Psoas muscle (tissue), 8 donors: ENCODE data around the gene UTP18. TPM values are rescaled to one million over a fixed set of nuclear protein-coding genes. Genes with fewer than 3 reads are reported as not detected.
"Not testable (repeated sequence)": the region's sequence is repeated elsewhere in the genome, so short reads cannot be mapped to it uniquely, and the experiment has no call there.

Experiments
- ATAC-seq, 4 donors: fragments of 200-7000 bp; cut with Tn5 transposase; one replicate each; pipeline ENCODE4 v1.9.1; 2020; ENCODE audit warnings: moderate library complexity in 3 of 4, mild to moderate bottlenecking in 2 of 4
- DNase-seq, 2 donors: peaks; one replicate each; pipeline ENCODE4 v3.0.0-alpha.2; 2020
- H3K27ac ChIP-seq: fragments of 200-600 bp; one replicate; pipeline ENCODE4 v1.8.0; 2022
- H3K27me3 ChIP-seq, 3 donors: fragments of 200-600 bp in 1 of 3; one replicate each; pipeline versions ENCODE4 v1.6.1 to v1.8.0; 2013 to 2022; ENCODE audit warnings: low read length in 2 of 3, mild to moderate bottlenecking in 2 of 3, moderate library complexity in 1 of 3; ENCODE audit not compliant: insufficient read depth in 3 of 3
- H3K36me3 ChIP-seq, 2 donors: fragments of 200-600 bp in 1 of 2; one replicate each; pipeline versions ENCODE4 v1.6.1 to v1.8.0; 2013 to 2022; ENCODE audit warnings: low read depth in 1 of 2, mild to moderate bottlenecking in 1 of 2, moderate library complexity in 1 of 2; ENCODE audit not compliant: insufficient read depth in 1 of 2
- H3K4me1 ChIP-seq: fragments of 200-600 bp; one replicate; pipeline ENCODE4 v1.8.0; 2022
- H3K4me3 ChIP-seq: fragments of 200-600 bp; one replicate; pipeline ENCODE4 v1.8.0; 2022; ENCODE audit warnings: mild to moderate bottlenecking
- H3K9me3 ChIP-seq: fragments of 200-600 bp; one replicate; pipeline ENCODE4 v1.8.0; 2022
- CTCF ChIP-seq: fragments of 200-600 bp; IDR thresholded peaks from one replicate; pipeline ENCODE4 v1.8.0; 2022; ENCODE audit warnings: antibody characterized with exemption
- WGBS, 3 donors: extraction: QIAGEN DNeasy Blood & Tissue Kit; methylation state at CpG; one replicate each; pipeline versions ENCODE4 v1.1.6 to v1.1.7; 2013; 5-methylcytosine and 5-hydroxymethylcytosine counted together
- intact Hi-C, 2 donors: fragments of 100-400 bp; cut with DNase I; formaldehyde crosslinking; loops; one replicate each; pipeline versions ENCODE4 v1.11.0 to v1.14.2; 2022
- polyA plus RNA-seq, 3 donors: library from polyadenylated mRNA; stranded (reverse); fragments of 200-250 nt; gene quantifications; one replicate each; pipeline ENCODE4 v1.2.3, GENCODE V29; 2013
- total RNA-seq, 4 donors: library from RNA; stranded (reverse); fragmentation: NEBNext Ultra II Directional in 2 of 4; extraction: Animal tissue kit (Norgen Biotek cat#: 25700) in 2 of 4; gene quantifications; one replicate each; pipeline versions ENCODE4 v1.2.1 to v1.2.4, GENCODE V29; 2021 to 2023
- donor health status: healthy with polysubstance abuse.
- donor health status: DM: no; HTN: no; CAD: no; lungs with moderate emphysema.
- donor health status: Bipolar disorder and iron deficiency.
- donor health status: healthy.
- donor health status: DM: yes; HTN: yes; CAD: no.
- donor health status: DM: no; HTN: no; CAD: no.
- donor health status: DM: no; HTN: no; CAD: no.
- donor health status: DM: yes; HTN: yes; CAD: no.

The UTP18 gene
- total and polyA plus RNA-seq, 7 donors = 13.1 to 32.5 (median 22.3) TPM

- Histone ChIP-seq H3K4me1 (peaks cover 19% of the 10 kb centered on the region), H3K9me3 (no peaks in the 10 kb centered on the region), H3K27me3 (no peaks in the 10 kb centered on the region), H3K4me3 (no peak overlapping the region), H3K27ac (no peak overlapping the region), H3K36me3 (peaks cover 0 to 63% of the 10 kb centered on the region in 2 donors)
- no peak for ATAC-seq
- 89 to 96% (median 95%) methylated on average over 3 of the region's 3 CpGs for WGBS, 3 donors
- intact Hi-C loops = no loop called here
- DNase-seq = no peak
- TF ChIP-seq CTCF = no peak
Measured at GRCh38 chr17:51263006-51263405, 2.7 kb downstream of the UTP18 start.

- H3K27ac ChIP-seq, H3K27me3 ChIP-seq, intact Hi-C loops, DNase-seq, H3K4me1 ChIP-seq, H3K9me3 ChIP-seq, ATAC-seq, H3K4me3 ChIP-seq: not testable (repeated sequence)
- peaks cover 0 to 71% of the 10 kb centered on the region in 2 donors for H3K36me3 ChIP-seq
- WGBS, 3 donors = 74 to 100% (median 75%) methylated on average over 4 of the region's 4 CpGs
Measured at GRCh38 chr17:51264466-51264865, 4.1 kb downstream of the UTP18 start.

GRCh38 chr17:51269991-51270390, 9.6 kb downstream of the UTP18 start:
- intact Hi-C loops = no loop called here
- DNase-seq (no peak), ATAC-seq (no peak)
- H3K27ac ChIP-seq = no peak overlapping the region
- 95 to 96% (median 95%) methylated on average over 6 of the region's 6 CpGs for WGBS, 3 donors
- no peaks in the 10 kb centered on the region for H3K27me3 ChIP-seq
- no peaks in the 10 kb centered on the region for H3K9me3 ChIP-seq
- H3K36me3 ChIP-seq = peaks cover 0 to 95% of the 10 kb centered on the region in 2 donors
- H3K4me1 ChIP-seq = no peaks in the 10 kb centered on the region
- H3K4me3 ChIP-seq = no peak overlapping the region
- TF ChIP-seq CTCF = no peak

- no peaks in the 10 kb centered on the region for H3K4me1 ChIP-seq
- ATAC-seq (no peak), DNase-seq (no peak)
- 83 to 94% (median 92%) methylated on average over 1 of the region's 1 CpG for WGBS, 3 donors
- H3K4me3 ChIP-seq = no peak overlapping the region
- intact Hi-C loops = no loop called here
- no peaks in the 10 kb centered on the region for H3K27me3 ChIP-seq
- no peak overlapping the region for H3K27ac ChIP-seq
- H3K9me3 ChIP-seq = no peaks in the 10 kb centered on the region
- peaks cover 0 to 95% of the 10 kb centered on the region in 2 donors for H3K36me3 ChIP-seq
- no peak for TF ChIP-seq CTCF
Measured at GRCh38 chr17:51270636-51271035, 10.3 kb downstream of the UTP18 start.

- intact Hi-C loops = no loop called here
- Histone ChIP-seq H3K27ac (no peak overlapping the region), H3K36me3 (peaks cover 3 to 95% of the 10 kb centered on the region in 2 donors), H3K4me1 (no peaks in the 10 kb centered on the region), H3K27me3 (no peaks in the 10 kb centered on the region), H3K9me3 (no peaks in the 10 kb centered on the region), H3K4me3 (no peak overlapping the region)
- 98 to 100% (median 100%) methylated on average over 1 of the region's 1 CpG for WGBS, 3 donors
- ATAC-seq (no peak), DNase-seq (no peak)
- TF ChIP-seq CTCF = no peak
Measured at GRCh38 chr17:51272812-51273211, 12.5 kb downstream of the UTP18 start.
